Progenitor cell of endocrine pancreas (in vitro differentiated cells): ENCODE results near the gene EIF2D. TPM values are rescaled to one million over a fixed set of nuclear protein-coding genes. Genes with fewer than 3 reads are reported as not detected.

ENCODE experiments used
- DNase-seq: peaks from one replicate; pipeline ENCODE4 v3.0.0; 2021; ENCODE audit warnings: low spot score; ENCODE audit not compliant: unreplicated experiment
- H3K27ac Mint-ChIP-seq: 2 replicates; pipeline ENCODE4 v1.8.0; 2021; ENCODE audit warnings: mild to moderate bottlenecking, moderate library complexity, mixed read lengths
- H3K27me3 Mint-ChIP-seq: 2 replicates; pipeline ENCODE4 v1.8.0; 2021; ENCODE audit warnings: mixed read lengths
- H3K36me3 Mint-ChIP-seq: 2 replicates; pipeline ENCODE4 v1.8.0; 2022; ENCODE audit warnings: mixed read lengths; ENCODE audit not compliant: insufficient read depth
- H3K4me1 Mint-ChIP-seq: 2 replicates; pipeline ENCODE4 v1.8.0; 2021; ENCODE audit warnings: low read depth, mixed read lengths
- H3K4me3 Mint-ChIP-seq: 2 replicates; pipeline ENCODE4 v1.8.0; 2021; ENCODE audit warnings: low read depth, mild to moderate bottlenecking, moderate library complexity, mixed read lengths
- H3K9me3 Mint-ChIP-seq: 2 replicates; pipeline ENCODE4 v1.8.0; 2021; ENCODE audit warnings: low read depth, mixed read lengths
- total RNA-seq: library from RNA; stranded (reverse); gene quantifications from 2 replicates; pipeline ENCODE4 v1.2.1, GENCODE V29; 2021
- TF ChIP-seq, protein P1 (sequence below): fragments of 200-600 bp; sonication (generic); IDR thresholded peaks from one replicate; pipeline ENCODE4 v1.5.0; 2021; ENCODE audit warnings: antibody characterized with exemption, mild to moderate bottlenecking; ENCODE audit not compliant: unreplicated experiment

The EIF2D gene
- total RNA-seq, 1 donor from 2014 or later, result 36.8 TPM

DNA sequence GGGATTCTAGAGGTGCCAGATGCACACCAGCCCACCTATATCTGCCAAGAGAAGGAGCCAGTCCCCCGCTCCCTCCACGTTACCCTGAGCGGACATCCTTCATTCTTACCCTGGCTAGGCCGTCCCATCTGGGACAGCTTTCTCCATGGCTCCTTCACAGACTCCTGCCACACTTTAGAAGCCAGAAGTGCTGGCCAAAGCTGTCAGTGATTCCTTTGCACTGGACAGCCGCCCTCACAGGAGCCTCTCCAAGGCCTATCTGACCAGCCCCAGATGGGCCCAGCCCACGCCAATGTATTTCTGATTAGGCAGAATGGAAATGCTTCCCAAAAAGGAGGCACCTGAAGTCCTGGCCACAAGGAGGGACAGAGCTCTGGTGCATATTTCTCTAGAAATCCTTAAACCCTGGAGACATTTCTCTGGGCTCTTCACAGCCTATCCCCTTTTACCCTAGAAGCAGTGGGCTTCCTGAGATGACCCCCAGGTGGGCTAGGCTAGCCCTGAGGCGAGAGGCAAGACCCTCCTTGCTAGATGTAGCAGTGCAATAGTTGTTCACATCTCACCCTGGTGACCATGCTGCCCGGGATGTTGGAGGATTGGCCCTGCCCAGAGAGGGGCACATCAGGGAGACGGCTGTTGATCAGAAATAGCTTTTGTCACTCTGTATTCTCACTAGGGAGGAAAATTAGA lies 60.8 kb downstream of the EIF2D start:
- TF ChIP-seq, protein P1, sequence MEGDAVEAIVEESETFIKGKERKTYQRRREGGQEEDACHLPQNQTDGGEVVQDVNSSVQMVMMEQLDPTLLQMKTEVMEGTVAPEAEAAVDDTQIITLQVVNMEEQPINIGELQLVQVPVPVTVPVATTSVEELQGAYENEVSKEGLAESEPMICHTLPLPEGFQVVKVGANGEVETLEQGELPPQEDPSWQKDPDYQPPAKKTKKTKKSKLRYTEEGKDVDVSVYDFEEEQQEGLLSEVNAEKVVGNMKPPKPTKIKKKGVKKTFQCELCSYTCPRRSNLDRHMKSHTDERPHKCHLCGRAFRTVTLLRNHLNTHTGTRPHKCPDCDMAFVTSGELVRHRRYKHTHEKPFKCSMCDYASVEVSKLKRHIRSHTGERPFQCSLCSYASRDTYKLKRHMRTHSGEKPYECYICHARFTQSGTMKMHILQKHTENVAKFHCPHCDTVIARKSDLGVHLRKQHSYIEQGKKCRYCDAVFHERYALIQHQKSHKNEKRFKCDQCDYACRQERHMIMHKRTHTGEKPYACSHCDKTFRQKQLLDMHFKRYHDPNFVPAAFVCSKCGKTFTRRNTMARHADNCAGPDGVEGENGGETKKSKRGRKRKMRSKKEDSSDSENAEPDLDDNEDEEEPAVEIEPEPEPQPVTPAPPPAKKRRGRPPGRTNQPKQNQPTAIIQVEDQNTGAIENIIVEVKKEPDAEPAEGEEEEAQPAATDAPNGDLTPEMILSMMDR, result no peak
- H3K4me3 Mint-ChIP-seq, result no peak overlapping the region
- H3K27me3 Mint-ChIP-seq, result peaks cover 45% of the 10 kb centered on the region
- no peak overlapping the region for H3K27ac Mint-ChIP-seq
- no peaks in the 10 kb centered on the region for H3K9me3 Mint-ChIP-seq
- peaks cover 14% of the 10 kb centered on the region for H3K4me1 Mint-ChIP-seq
- peaks cover 1% of the 10 kb centered on the region for H3K36me3 Mint-ChIP-seq
- no peak for DNase-seq

DNA sequence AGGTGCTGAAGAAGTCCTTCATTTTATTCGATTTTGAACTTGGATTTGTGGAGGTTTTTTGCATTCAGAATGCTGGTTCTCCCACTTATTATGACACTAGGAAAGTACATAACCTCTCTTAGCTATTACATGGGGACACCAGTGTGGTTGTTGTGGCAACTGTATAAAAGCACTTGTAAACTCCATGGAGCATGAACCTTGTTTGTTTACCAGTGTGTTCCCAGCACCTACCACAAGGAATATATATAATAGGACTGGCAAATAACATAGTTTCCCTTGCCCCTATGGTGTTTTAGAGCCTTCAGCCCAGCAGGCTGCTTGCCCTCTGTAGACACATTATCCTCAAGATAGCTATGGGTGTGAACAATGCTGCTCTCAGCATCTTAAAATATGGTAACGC lies 61.8 kb downstream of the EIF2D start:
- Mint-ChIP-seq H3K27me3 (peaks cover 42% of the 10 kb centered on the region), H3K4me1 (peaks cover 4% of the 10 kb centered on the region), H3K27ac (no peak overlapping the region), H3K9me3 (no peaks in the 10 kb centered on the region), H3K36me3 (peaks cover 1% of the 10 kb centered on the region), H3K4me3 (no peak overlapping the region)
- TF ChIP-seq, protein P1, result no peak
- DNase-seq, result no peak

DNA sequence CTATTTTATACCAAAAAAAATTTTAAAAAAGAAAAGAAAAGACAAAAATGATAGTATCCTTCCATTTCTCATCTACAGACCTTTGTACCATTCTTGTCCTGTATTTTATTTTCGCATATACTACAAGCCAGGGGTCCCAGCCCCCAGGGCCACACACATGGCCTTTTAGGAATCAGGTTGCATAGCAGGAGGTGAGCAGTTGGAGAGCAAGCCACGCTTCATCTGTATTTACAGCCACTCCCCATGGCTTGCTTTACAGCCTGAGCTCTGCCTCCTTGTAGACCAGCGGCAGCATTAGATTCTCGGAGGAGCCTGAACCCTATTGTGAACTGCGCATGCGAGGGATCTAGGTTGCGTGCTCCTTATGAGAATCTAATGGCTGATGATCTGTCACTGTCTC lies 65.2 kb downstream of the EIF2D start:
- Mint-ChIP-seq H3K36me3 (peaks cover 1% of the 10 kb centered on the region), H3K27ac (no peak overlapping the region), H3K4me3 (no peak overlapping the region), H3K9me3 (no peaks in the 10 kb centered on the region), H3K27me3 (peaks cover 24% of the 10 kb centered on the region), H3K4me1 (peaks cover 1% of the 10 kb centered on the region)
- TF ChIP-seq, protein P1, result no peak
- DNase-seq, result no peak

DNA sequence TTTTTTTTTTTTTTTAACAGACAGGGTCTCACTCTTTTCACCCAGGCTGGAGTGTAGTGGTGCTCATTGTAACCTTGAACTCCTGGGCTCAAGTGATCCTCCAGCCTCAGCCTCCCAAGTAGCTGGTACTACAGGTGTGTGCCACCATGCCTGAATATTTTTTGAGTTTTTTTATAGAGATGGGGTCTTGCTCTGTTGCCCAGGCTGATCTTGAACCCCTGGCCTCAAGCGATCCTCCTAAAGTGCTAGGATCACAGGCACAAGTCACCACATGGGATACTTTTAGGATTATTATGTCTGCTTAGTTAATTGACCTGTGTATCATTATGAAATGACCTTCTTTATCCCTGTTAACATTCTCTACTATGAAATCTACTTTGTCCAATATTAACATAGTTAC lies 66.9 kb downstream of the EIF2D start:
- TF ChIP-seq, protein P1, result no peak

DNA sequence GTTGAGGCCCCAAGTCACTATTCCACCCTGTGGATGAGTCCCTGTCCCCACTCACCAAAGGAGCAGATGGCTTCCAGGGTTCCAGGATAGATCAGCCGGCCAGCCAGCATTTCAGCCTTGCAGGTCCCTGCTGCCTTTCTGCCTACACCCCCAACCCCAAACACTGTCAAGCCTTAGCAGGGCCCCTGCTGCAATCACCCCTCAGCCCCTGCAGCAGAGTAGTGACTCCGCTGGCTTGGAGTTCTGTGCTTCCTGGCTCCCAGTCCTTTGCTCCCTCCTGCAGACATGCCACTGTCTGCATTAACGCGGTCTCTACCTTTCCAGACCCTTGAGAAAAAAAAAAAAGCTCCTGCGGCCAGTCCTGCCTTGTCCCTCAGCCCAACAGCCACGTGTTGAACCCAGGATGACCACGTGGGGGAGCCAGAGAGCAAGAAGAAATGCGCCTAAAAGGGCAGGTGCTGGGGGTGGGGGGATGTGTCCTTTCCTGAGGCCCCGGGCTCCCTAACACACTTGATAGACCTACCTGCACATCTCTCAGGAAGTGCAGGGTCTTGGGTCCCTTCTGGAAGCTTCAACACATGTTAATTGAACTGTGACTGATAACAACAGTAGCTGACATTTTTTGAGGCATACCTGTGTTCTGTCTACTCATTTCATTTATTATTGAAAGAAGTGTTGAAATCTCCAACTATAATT lies 67.6 kb downstream of the EIF2D start:
- H3K36me3 Mint-ChIP-seq, result peaks cover 1% of the 10 kb centered on the region
- TF ChIP-seq, protein P1, result peak; percentile 87
- H3K4me1 Mint-ChIP-seq, result peaks cover 1% of the 10 kb centered on the region
- H3K4me3 Mint-ChIP-seq, result no peak overlapping the region
- H3K9me3 Mint-ChIP-seq, result no peaks in the 10 kb centered on the region
- no peak overlapping the region for H3K27ac Mint-ChIP-seq
- H3K27me3 Mint-ChIP-seq, result peaks cover 8% of the 10 kb centered on the region
- peak; percentile 84 for DNase-seq

More for the DNA sequence above, 66.9 kb downstream of the EIF2D start:
- Mint-ChIP-seq H3K36me3 (peaks cover 1% of the 10 kb centered on the region), H3K27ac (no peak overlapping the region), H3K4me3 (no peak overlapping the region), H3K27me3 (peaks cover 15% of the 10 kb centered on the region), H3K4me1 (peaks cover 1% of the 10 kb centered on the region), H3K9me3 (no peaks in the 10 kb centered on the region)
- no peak for DNase-seq

Other genes starting within 250 kb of the EIF2D start
- 5.1 and 6.4 TPM in 2 replicates for gene IKBKE, start 142.0 kb downstream of the EIF2D start, total RNA-seq
- 7.0 and 7.9 TPM in 2 replicates for gene RASSF5, start 104.9 kb downstream of the EIF2D start, total RNA-seq
- gene DYRK3, start 23.1 kb upstream of the EIF2D start, total RNA-seq, result 8.4 and 9.1 TPM in 2 replicates
- gene MAPKAPK2, start 72.4 kb upstream of the EIF2D start, total RNA-seq, result 60.8 and 64.9 TPM in 2 replicates
- not detected in 2 replicates for gene IL19, start 158.3 kb upstream of the EIF2D start, total RNA-seq
- gene IL10, start 160.0 kb upstream of the EIF2D start, total RNA-seq, result not detected in 2 replicates